GM19099 (cell line): ENCODE data around the gene IRF3.
A peak's percentile ranks its signal among the peaks of the same experiment; 100 is the strongest.

ENCODE experiments used
- POLR2A ChIP-seq: IDR thresholded peaks from 3 replicates; pipeline ENCODE4 v1.6.1; 2011; ENCODE audit warnings: low read depth; ENCODE audit not compliant: insufficient read length; ENCODE audit errors: extremely low read depth

The IRF3 gene

DNA sequence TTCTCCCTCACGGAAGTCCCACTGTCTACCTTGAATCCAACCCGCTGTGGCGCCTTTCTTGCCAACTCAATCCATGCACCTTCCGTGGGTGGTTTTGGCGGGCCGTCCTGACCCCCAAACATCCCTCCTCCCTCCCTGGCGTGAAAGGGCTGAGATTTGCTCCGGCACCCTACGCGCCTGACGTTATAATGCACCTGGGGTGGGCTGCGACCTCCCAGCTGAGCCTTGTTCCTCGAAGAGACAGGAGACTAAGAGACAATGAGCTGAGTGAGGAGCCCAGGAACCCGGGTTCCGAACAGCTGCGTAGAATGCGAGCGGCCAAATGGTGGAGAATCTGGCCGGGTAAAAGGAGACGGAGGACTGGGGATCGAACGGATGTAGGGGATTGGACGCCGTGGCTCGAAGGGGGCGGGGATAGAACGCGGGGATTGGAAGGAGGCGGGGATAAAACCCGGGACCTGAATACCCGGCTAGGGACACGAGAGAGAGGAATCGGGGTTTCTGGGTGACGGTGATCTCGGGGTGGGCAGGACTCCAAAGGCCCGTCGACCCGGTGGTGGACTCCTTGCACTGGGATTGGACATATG lies 25.1 kb upstream of the IRF3 start, which contains the start of gene CPT1C:
Gene CPT1C (plus strand): TSS at position 461 of the 587 bp plus-strand sequence. CDS start 1,137 bp downstream, outside the sequence.
- no peak for TF ChIP-seq POLR2A

DNA sequence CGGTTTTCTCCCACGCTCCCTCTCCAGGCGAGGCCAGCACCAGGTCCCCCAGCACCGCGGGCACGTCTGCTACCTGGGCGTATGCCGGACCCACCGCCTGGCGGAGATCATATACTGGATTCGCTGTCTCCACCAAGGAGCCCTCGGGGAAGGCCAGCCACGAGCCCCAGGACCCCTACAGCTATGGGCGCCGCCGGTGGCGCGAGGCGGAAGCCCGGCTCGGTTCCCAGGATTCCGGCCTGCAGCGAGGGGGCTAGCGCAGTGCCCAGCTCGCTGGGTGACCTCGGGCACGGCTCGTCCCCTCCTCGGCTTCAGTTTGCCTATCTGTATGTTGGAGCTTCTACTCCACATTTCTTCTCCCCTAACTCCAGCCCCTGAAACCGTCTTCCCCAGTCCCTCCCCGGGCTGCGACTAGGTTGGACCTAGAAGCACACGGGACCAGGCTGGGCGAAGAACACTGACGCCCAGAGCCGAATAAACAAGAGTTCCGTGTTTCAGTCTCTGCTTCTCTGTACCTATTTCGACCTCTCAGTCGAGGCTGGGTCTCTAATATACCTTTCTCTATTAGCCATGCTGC lies 24.5 kb upstream of the IRF3 start:
- TF ChIP-seq POLR2A: no peak

- peak; percentile 12 for TF ChIP-seq POLR2A
These were observed 23.7 kb upstream of the IRF3 start, which contains the start of gene ADM5 for GRCh38 chr19:49689133-49690078. Gene ADM5 (plus strand): TSS chr19:49689594. CDS start chr19:49689838, 244 bp downstream.

GRCh38 chr19:49688531-49689132 lies 23.0 kb upstream of the IRF3 start:
- TF ChIP-seq POLR2A: peak; percentile 6

GRCh38 chr19:49687566-49688316 lies 22.1 kb upstream of the IRF3 start:
- TF ChIP-seq POLR2A: peak; percentile 3

DNA sequence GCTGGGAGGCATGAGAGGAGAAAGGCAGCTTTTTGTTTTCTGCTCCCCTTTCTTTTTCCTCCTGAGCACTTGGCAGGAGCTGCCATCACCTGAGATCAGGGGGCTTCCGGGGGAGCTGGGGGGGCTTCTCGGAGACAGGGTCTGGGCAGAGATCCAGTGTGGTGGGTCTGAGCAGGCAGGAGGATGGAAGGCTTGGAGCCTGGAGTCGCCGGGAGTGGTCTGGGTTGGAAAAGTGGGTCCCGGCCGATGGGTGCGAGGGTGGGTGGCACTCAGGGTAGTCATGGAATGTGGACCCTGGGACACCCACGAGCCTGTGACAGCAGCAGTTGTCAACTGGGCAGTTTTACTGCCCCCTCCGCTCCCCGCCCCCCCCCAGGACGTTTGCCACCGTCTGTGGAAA lies 21.5 kb upstream of the IRF3 start:
- TF ChIP-seq POLR2A: no peak

DNA sequence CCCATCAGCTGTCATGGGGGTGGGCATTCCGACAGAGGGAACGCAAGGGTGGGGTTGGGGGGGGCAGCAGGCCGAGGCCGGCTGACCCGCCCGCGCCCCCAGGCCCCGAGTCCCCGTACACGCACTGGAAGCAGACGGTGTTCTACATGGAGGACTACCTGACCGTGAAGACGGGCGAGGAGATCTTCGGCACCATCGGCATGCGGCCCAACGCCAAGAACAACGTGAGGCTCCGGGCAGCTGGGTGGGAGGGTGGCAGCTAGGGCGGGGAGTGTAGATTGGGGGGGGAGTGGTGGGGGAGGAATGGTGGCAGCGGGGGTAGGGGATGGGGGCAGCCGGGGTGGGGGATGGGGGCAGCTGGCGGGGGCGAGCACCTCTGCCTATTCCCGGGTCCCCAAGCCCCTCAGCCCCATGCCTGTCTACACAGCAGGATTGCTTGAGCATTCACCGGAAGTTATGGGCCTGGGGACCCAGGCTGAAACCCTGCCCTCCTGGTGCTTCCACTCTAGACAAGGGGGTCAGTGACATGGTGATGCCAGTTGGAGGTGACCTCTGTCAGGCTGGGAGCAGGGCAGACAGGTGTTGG lies 20.9 kb upstream of the IRF3 start:
- no peak for TF ChIP-seq POLR2A

- no peak for TF ChIP-seq POLR2A
These were observed 20.2 kb upstream of the IRF3 start for GRCh38 chr19:49685845-49686332.

GRCh38 chr19:49684983-49685553 lies 19.4 kb upstream of the IRF3 start:
- TF ChIP-seq POLR2A: peak; percentile 1

- peak; percentile 15 for TF ChIP-seq POLR2A
These were observed 18.8 kb upstream of the IRF3 start for GRCh38 chr19:49684251-49684982.

DNA sequence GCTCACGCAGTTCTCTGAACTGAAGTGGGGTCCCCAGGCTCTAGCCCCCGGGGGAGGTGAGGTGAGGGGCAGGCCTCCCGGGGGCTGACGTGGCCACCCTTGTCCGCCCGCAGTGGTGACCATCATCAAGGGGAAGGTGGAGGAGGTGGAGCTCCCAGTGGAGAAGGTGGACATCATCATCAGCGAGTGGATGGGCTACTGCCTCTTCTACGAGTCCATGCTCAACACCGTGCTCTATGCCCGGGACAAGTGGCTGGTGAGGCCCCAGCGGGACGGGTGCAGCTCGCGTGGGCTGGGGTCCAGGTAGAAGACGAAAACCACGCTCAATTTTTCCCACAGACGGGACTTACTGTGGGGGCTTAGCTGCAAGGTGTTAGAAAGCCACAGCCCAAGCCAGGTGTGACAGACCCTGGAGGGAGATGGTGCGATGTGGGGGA lies 18.2 kb upstream of the IRF3 start:
- no peak for TF ChIP-seq POLR2A

DNA sequence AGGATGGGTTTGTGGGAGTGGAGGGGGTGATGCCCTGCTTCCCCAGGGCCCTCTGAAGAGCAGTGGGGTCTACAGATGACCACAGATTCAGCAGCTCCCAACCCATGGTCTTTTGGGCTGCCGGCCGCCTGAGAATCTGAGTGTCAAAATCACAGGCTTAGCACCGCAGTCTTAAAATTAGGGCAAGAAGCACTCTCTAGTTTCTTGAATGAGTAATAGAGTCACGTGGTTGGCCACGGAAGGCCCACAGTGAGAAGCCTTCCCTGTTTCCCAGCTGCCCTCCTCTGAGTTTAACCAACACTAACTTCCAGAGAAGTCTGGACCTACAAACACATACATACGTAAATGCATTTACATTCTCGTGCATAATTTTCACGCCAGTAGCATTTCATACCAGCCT lies 16.6 kb upstream of the IRF3 start:
- TF ChIP-seq POLR2A: no peak

DNA sequence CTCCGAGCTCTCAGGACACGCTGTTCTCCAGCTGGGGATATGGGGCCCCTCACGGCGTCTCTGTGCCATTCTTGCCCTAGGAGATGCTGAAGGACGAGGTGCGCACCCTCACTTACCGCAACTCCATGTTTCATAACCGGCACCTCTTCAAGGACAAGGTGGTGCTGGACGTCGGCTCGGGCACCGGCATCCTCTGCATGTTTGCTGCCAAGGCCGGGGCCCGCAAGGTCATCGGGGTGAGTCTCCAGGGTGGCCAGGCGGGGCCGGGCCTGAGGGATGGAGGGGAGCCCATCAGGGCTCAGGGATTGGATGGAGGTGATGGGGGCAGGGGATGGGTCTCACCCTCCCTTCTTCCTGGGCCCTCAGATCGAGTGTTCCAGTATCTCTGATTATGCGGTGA lies 16.2 kb upstream of the IRF3 start:
- no peak for TF ChIP-seq POLR2A
